SK-N-SH (cell line): Measurements from ENCODE around the gene PREPL.

ENCODE experiments used
- JUND ChIP-seq: IDR thresholded peaks from 2 replicates; pipeline ENCODE4 v1.4.0; 2012
- RXRA ChIP-seq: IDR thresholded peaks from 2 replicates; pipeline ENCODE4 v1.4.0; 2012; ENCODE audit warnings: low read depth, mild to moderate bottlenecking, borderline replicate concordance
- SMC3 ChIP-seq: IDR thresholded peaks from 2 replicates; pipeline ENCODE4 v1.6.1; 2012; ENCODE audit warnings: low read depth, low read length, improper control_type of control experiment
- TF ChIP-seq, protein P1 (sequence below): fragments of 200-600 bp; sonication (generic); IDR thresholded peaks from 2 replicates; pipeline ENCODE4 v1.6.1; 2017; ENCODE audit warnings: antibody characterized with exemption, mild to moderate bottlenecking, moderate library complexity

DNA sequence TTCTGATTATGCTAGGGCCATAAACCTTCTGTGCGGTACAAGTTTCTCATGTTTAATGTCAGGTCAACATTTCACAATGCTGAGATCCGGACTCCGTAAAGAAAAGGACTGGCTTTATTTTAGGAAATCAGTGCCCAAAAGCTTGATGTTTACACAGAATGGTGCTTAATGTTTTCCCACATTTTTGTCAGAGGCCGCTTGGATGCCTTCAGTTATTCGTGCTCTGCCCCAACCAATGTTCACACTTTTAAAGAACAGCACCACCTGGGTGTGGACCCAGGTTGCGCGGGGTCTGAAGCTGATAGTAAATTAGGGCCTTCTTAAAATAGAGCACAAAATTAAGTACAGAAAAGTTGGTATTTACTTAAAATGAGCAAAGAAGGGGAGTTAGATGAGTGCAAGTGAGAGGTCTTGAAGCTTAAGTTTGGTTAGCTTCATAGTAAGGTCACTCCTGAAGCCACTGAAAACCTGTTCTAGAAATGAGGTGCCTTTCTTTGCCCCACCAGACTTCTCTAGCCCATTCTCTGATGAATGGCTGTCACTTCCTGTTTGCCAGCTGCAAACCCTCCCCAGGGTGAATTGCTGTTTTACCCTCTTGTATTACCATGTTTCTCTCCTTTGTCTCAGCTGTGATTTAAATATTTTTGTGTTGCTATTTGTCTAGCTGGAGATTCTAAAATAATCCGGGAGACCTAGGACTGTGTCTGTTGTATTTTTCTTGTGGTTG lies 65.5 kb downstream of the PREPL start:
- TF ChIP-seq, protein P1, sequence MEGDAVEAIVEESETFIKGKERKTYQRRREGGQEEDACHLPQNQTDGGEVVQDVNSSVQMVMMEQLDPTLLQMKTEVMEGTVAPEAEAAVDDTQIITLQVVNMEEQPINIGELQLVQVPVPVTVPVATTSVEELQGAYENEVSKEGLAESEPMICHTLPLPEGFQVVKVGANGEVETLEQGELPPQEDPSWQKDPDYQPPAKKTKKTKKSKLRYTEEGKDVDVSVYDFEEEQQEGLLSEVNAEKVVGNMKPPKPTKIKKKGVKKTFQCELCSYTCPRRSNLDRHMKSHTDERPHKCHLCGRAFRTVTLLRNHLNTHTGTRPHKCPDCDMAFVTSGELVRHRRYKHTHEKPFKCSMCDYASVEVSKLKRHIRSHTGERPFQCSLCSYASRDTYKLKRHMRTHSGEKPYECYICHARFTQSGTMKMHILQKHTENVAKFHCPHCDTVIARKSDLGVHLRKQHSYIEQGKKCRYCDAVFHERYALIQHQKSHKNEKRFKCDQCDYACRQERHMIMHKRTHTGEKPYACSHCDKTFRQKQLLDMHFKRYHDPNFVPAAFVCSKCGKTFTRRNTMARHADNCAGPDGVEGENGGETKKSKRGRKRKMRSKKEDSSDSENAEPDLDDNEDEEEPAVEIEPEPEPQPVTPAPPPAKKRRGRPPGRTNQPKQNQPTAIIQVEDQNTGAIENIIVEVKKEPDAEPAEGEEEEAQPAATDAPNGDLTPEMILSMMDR: no peak
- TF ChIP-seq SMC3 (no peak), RXRA (no peak), JUND (no peak)
